Measurements from ENCODE around the gene ZCCHC8. TPM values are rescaled to one million over a fixed set of nuclear protein-coding genes. Genes with fewer than 3 reads are reported as not detected.

The ZCCHC8 gene
- total and polyA plus RNA-seq, 2 of the 8 experiments (the other 6 are each of a cell fraction or from before 2014, with no cell fraction given), result 13.8 to 28.9 TPM

DNA sequence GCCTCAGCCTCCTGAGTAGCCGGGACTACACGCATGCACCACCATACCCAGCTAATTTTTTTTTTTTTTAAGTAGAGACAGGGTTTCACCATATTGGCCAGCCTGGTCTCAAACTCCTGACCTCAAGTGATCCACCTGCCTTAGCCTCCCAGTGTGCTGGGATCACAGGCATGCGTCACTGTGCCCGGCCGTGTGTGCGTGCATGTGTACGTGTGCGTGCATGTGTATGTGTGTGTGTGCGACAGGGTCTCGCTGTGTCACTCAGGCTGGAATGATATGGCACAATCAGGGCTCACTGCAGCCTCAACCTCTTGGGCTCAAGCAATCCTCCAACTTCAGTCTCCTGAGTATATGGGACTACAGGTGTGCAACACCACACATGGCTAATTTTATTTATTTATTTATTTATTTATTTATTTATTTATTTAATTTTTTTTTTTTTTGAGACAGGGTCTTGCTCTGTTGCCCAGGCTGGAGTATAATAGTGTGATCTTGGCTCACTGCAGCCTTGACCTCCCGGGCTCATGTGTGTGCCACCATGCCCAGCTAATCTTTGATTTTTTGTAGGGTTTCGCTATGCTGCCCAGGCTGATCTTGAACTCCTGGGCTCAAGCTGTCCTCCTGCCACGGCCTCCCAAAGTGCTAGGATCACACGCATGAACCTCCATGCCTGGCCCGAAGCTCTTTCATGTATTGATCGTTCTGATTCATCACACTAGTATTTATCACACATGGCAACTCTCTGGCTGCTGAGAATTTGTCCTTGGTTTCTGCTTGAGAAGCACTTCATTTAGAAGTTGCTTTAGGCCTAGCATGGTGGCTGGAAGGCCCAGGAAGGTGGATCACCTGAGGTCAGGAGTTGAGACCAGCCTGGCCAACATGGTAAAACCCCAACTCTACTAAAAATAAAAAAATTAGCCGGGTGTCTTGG, 42.4 kb downstream of the ZCCHC8 start (continued):
- TF ChIP-seq RAD21 (IDR thresholded peaks at IDR 0.05 in 1 of 2, conservative IDR thresholded peaks at IDR 0.05 in 1 of 2; ENCODE audit: low read depth in 2 of 2, low read length in 2 of 2) (no peak), CEBPB (IDR thresholded peaks at IDR 0.05; ENCODE audit: low read depth, low read length) (no peak)

Data from H1 (cell line).